Measurements from ENCODE around the gene EMILIN1. TPM values are rescaled to one million over a fixed set of nuclear protein-coding genes. Genes with fewer than 3 reads are reported as not detected.

The EMILIN1 gene
- total and polyA plus RNA-seq, 2 of the 4 experiments (the other 2 are of a cell fraction), result 26.5 to 95.6 TPM

GRCh38 chr2:27092696-27093429 lies 14.4 kb downstream of the EMILIN1 start (continued):
- TF ChIP-seq, protein P1, sequence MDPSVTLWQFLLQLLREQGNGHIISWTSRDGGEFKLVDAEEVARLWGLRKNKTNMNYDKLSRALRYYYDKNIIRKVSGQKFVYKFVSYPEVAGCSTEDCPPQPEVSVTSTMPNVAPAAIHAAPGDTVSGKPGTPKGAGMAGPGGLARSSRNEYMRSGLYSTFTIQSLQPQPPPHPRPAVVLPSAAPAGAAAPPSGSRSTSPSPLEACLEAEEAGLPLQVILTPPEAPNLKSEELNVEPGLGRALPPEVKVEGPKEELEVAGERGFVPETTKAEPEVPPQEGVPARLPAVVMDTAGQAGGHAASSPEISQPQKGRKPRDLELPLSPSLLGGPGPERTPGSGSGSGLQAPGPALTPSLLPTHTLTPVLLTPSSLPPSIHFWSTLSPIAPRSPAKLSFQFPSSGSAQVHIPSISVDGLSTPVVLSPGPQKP (IDR thresholded peaks at IDR 0.05; ENCODE audit: borderline replicate concordance, low read depth, low read length), result no peak
- no peak for TF ChIP-seq POLR2A (IDR thresholded peaks at IDR 0.05; ENCODE audit: low read depth, low read length)
- TF ChIP-seq MAZ (IDR thresholded peaks at IDR 0.05; ENCODE audit: borderline replicate concordance, low read depth, low read length), result no peak
- no peak for TF ChIP-seq RFX5 (IDR thresholded peaks at IDR 0.05; ENCODE audit: low read depth, low read length)

Measured in IMR-90 (cell line).